Activated gamma-delta T cell (primary cell): ENCODE data around the gene CERCAM.
"Not testable (repeated sequence)": the region's sequence is repeated elsewhere in the genome, so short reads cannot be mapped to it uniquely, and the experiment has no call there.

ENCODE experiments used
- DNase-seq: peaks from one replicate; lab custom pipeline; 2025; lab: John Stamatoyannopoulos, UW

CERCAM gene

GRCh38 chr9:128393145-128393775, 27.4 kb upstream of the CERCAM start:
- no peak for DNase-seq

GRCh38 chr9:128393970-128394369, 26.7 kb upstream of the CERCAM start:
- DNase-seq: no peak

DNA sequence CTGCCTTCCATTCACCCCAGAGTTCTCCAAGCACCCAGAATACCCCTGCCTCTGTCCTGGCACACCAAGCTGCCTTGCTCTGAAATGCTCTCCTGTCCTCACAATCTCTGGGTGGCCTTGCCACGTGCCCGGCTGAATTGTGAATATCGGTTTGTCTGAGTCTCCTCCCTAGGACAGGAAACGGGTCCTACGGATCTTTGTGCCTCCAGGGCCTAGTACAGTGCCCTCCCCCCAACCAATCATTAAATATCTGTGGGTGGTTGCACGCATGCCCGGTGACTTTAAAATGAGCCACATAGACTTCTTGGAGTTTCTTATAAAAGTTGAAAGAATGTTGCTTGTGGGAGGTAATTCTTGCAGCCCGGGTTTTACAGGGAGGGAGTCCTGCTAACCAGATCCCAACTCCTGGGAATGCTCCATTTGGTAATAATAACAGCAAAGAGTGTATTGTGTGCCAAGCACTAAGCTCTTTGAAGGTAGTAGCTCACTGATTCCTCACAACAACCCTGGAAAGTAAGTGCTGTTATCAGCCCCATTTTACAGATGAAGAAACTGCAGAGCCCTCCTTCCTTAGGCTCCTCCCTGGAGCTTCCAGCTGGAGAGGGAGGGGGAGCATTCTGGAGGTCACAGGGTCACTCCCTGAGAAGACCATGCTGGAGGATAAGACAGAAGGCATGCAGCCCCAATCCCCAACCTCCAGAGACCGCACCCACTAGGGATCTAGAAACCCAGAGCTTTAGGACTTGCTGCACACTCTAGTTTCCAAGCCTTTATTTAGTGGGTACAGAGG, 26.1 kb upstream of the CERCAM start:
- DNase-seq: no peak

DNA sequence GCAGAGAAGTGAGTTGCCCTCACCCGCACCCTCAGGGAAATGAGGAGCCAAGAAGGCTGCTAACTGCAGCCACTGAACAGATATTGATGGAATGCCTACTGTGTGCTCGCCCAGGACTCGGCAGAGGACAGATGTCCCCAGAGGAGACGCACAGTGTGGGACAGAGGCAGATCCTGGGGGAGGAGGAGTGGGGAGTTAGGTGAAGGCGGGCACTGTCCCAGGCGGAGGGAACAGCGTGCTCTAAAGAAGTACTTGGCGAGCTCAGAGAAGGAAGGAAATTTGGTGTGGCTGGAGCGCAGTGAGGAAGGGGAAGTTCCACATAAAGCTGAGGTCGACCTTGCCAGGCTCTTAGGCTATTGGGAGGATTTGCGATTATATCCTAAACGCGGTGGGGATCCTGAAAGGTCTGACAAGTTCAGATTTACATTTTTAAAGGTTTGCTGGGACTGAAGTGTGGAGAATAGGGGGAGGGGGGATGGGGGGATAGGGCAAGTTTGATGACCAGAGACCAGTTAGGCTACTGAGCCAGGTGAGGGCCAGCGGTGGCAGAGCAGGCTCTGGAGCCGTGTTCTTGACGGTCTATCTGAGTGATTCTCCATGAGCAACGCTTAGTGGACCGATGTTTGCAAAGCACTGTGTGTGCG, 23.6 kb upstream of the CERCAM start:
- no peak for DNase-seq

- DNase-seq: no peak
These were observed 22.8 kb upstream of the CERCAM start for GRCh38 chr9:128397831-128398230.

- no peak for DNase-seq
These were observed 20.8 kb upstream of the CERCAM start for GRCh38 chr9:128399861-128400260.

- DNase-seq: no peak
These were observed 16.1 kb upstream of the CERCAM start for GRCh38 chr9:128404560-128404959.

DNA sequence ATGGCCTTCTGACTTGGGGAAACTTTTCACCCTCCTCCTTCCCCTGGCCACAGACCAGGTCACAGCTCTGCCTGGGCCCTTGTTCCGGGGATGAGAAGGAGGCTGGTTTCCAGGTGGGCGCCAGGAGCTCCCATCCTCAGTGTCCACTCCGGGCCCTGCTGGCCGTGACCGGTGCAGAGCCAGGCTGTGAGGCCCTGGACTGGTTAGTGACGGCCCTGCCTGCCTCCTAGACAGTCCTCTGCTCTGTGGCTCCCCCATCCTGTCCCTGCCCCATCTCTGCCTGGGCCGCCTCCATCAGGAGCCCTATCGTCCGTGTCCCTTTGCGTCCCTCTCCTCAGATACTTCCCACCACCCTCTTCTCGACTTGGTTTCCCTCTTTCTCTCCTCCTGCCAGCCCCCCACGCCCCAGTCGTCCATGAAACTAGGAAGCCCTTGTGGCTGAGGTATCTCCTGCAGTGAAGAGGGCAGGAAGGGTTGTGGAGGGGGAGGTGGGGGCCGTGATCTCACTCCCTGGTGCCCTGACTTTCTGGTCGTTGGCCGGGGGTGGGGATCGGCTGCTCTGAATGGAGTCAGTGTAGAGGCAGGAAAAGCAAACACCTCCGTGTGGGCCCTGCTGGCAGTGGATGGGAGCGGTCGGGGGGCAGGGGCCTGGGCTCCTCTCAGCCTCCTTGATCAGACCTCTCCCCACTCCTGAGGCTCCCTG, 15.4 kb upstream of the CERCAM start:
- DNase-seq: no peak

DNA sequence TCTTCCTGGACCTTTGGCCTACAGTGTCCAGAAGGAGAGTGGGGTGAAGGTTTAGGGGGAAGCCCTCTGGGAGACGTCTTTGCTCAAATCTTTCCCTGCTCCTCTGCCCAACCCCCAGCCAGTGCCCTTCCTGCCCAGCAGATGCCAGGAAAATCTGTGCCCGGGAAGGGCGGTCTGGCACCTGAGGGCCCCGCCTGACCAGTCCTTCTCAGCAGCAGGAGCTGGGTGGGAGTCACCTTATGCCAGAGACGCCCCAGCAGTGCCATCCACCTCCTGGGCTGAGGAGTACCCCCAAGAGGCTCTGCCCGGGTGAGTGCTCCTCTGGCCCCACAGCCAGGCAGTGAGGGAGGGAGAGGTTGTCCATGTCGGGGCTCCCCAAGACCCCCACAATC, 14.9 kb upstream of the CERCAM start:
- no peak for DNase-seq

DNA sequence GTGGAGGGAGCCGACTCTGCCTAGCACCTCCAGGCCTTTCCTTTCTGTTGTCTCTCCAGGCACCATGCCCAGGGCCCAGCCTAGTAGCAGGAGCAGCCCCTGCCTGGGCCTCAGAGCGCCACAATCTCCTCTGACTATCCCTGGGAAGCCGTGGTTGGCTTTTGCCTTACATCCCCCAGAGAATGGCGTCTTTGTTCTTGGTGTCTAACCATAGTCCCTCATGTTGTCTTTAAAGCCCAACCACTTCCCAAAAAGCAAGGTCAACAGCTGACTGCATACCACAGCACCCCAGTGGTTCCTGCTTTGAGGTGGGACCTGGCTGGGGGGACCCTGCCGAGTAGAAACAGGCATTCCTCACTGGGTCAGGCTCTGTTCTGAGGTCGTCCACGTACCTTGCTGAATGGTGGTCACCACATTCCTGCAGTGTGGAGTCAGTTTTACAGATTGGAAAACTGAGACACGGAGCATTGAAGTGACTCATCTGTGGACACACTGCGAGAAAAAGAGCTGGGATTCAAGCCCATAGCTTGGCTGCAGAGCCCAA, 13.7 kb upstream of the CERCAM start:
- no peak for DNase-seq

DNA sequence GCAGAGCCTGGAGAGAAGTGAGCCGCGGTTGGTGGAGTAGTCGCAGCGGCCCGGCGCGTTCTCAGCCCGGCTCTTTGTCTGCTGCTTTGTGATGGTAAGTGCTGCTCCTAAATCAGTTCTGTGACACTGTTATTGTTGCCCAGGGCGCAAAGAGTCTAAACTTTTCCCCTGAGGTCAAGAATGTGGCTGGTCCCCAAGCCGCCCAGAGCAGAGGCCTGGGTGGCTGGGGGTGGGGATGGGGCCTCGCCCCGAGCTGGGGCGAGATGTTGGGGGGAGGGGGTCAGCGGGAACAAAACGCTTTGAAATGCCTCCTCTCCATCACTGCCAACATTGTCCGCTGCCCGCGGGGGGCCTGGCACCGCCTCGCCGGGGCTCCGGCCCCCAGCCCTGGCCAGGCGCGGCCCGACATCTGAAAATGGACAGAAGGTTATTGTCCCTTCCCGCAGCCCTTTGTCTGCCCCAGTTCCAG, 11.7 kb upstream of the CERCAM start:
- no peak for DNase-seq

GRCh38 chr9:128409450-128409849, 11.2 kb upstream of the CERCAM start:
- DNase-seq: no peak

DNA sequence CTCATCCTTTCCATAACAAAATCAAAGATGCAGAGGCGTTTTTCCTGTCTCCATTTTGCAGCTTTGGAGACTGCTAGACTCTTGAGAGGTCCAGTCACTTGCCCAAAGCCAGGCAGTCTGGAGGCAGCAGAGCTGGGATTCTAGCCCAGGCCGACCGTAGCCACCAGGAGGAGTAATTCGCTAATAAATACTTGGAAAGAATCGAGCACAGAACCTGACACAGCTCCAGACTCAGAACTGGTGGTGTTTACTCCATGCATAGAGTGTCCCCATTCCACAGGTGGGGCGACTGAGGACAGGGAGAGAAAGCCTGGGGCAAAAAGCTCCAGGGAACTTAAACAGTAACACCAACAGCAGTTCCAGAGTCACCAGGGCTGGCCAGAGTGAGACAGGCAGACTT, 10.7 kb upstream of the CERCAM start:
- DNase-seq: no peak

DNA sequence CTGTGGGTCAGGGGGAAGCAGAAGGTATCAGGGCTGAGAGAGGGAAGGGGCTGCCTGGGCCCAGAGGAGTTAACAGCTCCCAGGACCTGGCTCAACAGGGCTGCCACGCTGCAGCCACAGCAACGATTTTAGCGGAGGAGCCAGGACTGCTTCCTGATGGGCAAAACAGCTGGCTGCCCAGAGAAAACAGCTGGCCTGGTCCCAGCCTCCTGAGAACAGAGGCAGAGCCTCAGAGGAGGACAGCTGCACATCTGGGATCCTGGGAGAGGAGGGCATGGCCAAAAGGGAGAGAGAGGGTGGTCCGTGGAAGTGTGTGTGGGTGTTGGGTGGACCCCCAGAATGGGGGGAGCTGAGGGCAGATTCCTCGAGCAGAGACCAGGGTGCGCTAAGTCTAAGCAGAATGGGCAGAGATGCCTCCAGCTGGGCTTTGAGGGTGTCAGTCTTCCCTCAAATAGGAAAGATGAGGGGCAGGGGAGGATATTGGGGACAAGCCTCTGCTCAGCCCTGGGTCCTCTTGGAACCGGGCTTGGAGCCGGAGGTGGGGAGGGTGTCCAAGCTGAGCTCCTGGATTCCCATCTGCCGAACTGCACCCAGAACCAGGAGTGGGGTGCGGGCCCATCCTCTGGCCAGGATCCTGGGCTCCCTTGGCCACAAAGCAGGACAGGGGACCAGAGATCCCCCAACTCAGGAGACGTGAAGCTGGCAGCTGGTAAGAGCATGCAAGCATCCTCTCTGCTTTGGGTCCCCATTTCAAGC, 9.1 kb upstream of the CERCAM start:
- no peak for DNase-seq

DNA sequence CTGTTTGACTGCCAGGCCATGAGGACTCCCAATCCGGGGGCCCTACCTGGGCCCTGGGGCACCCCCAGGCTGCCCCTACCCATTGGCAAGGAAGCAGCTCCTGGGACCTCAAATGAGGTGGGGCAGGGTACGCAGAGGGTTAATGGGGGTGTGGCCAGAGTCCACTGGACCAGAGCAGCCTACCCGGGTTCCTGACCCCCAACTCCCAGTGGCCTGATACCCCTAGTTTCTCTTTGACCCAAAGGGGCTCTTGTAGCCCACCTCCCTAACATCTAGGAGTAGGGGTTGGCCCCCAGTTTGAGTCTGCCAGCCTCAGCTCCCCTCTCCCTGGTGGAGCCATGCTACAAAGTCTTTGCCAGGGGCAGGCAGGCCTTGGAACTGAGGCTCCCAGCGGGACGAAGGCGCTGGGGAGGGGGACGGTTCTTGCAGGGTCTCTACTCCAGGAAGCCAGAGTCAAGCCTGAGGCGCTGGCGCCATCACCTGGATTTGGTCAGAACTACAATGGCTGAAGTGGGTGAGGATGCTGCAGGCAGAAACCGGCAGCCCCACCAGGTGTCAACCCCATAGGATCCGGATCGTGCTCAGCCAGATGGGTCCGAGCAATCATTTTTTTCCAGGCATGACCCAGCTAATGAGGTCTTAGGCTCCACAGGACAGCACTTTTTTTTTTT, 8.4 kb upstream of the CERCAM start:
- DNase-seq: no peak

- not testable (repeated sequence) for DNase-seq
These were observed 6.9 kb upstream of the CERCAM start for GRCh38 chr9:128413728-128414127.

DNA sequence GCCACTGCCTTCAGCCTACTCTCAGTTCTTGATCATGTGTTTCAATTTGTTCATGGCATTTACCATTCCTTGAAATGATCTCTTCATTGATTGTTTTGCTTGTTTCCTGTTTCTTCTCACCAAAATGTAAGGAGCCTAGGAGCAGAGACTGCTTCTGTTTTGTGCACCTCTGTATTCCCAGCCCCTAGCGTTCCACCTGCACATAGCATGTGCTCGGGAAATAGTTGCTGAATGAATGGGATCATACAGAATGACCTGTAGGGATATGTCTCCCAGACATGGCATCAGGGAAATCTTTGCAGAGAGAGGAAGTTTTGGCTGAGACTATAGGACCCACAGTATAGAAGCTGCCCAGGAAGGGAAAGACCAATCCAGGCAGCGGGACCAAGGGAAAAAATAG, 6.2 kb upstream of the CERCAM start:
- no peak for DNase-seq

DNA sequence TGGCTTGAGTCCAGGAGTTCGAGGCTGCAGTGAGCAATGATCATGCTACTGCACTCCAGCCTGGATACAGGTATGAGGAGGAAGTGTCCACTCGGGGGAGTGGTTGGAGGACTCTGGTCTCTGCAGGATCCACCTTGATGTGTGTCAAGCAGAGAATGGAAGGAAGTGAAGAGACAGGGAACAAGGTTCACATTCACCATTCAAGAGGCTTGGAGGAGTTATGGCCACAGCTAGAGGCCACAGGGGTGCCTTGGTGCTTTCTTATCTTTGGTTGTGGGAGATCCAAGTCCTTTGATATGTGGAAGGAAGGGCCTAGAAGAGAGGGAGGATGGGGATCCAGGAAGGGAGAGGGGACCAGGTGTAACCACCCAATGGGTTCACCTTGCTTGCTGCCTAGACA, 5.4 kb upstream of the CERCAM start:
- DNase-seq: no peak

DNA sequence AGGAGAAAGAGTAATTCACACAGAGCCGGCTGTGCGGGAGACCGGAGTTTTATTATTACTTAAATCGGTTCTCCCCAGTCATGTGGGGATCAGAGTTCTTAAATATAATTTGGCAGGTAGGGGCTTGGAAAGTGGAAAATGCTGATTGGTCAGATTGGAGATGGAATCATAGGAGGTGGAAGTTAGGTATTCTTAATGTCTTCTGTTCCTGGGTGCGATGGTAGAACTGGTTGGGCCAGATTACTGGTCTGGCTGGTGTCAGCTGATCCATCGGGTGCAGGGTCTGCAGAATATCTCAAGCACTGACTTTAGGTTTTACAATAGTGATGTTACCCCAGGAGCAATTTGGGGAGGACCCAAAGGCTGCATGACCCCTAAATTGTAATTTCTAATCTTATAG, 4.6 kb upstream of the CERCAM start:
- DNase-seq: no peak

- DNase-seq: no peak
These were observed 4.1 kb upstream of the CERCAM start for GRCh38 chr9:128416432-128417019.
